Stimulated activated CD8-positive, alpha-beta memory T cell treated with anti-CD3 and anti-CD28 coated beads, Interleukin-15, amount 100 ng/mL, for 1 hour (primary cell): ENCODE results near the gene EMX1.

Experiments used
- DNase-seq: peaks from one replicate; pipeline ENCODE4 v3.0.0-alpha.2; 2020; ENCODE audit warnings: low read depth

Gene EMX1

DNA sequence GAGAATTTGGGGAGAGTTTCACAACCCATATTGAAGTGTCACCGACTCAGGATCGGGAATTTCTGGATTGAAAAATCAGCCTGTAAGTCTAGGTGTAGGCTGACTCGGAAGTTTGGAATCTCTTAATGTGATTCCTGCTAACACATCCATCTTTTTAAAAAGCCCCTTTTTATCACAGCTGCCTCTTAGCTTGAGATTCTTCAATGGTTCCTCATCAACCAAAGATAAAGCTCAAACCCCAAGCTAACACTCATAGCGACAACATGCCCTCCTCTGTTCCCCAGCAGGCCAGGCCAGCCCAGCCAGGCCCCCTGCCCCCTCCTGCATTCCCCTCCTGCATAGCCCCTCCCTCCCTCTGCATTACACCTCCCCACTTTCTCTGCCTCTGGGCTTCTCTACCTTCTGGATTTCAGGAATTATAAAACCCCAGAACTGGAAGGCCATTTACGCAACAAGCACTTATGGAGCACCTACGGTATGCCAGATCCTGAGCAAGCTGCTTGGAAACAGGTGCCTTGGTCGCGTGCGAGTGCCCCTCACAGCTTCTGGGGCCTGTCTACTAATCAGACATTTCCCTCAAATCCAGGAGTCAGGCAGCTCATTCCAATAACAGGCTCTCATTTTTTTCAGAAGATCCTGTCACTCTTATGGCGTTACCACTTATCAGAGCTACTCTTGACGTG is 63.4 kb downstream of the EMX1 start:
- DNase-seq, result no peak

DNA sequence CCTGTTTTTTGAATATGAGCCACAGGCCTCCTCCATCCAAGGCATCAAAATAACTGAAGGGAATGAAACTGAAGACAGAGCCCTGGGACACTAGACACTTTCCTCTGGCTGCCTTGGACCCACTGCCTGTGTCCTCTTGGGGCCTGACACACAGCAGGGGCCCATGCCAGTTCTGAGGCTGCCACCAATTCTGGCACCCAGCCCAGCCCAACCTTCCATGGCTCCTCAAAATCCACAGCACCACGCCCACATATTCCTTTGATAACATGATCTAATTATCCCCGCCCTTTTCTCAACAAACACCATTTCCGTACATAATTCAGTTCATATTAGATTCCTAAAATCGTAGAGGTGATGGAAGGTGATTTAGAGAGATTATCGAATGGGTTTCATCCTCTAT is 64.2 kb downstream of the EMX1 start:
- no peak for DNase-seq

DNA sequence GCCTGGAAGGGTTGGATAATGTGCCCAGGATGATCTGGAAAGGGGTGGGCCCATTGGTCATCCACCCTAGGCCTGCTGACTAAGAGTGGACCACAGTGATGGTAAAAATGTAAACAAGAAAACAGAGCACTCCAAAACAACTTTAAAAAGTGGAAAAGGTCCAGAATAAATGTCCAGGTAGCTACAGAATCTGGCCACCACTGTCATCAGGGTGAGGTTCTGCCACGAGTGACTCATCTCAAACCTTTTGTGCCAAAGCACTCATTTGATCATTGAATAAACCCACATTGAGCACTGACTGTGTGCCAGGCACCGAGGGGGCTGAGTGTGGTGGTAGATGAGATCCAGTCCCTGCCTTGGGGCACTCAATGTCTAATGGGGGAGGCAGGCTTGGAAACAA is 64.9 kb downstream of the EMX1 start:
- no peak for DNase-seq

DNA sequence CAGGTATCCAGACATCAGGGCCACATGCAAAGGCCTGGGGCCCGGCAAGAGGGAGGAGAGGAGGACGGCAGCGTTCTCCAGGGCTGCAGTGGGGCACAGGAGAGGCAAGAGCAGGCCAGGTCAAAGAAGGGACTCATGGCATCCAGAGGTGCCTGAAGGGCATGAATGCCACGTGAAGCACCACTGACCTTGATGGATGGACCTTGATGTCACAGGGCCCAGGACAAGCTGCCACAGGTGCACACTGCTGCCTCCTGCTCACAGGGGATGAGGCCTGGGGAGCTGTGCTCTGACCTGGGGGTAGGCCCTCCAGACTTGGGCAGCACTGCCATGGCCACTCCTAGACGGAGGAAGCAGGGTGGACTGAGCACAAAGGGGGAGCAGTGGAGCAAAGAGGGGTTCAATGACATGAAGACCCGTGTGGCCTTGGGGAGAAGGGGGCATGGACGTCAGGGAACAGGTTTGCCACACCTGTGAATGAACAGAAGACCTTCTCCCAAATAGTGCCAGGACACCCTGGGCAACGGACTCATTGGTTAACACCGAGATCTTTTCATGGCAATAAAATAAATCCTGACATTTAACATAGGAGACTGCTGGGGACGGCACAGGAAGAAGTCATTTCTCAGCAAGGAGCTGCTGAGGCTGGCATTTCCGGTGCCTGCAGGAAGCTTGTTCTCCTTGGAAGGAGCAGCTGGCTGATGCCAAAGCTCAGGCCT is 65.6 kb downstream of the EMX1 start:
- DNase-seq, result no peak

DNA sequence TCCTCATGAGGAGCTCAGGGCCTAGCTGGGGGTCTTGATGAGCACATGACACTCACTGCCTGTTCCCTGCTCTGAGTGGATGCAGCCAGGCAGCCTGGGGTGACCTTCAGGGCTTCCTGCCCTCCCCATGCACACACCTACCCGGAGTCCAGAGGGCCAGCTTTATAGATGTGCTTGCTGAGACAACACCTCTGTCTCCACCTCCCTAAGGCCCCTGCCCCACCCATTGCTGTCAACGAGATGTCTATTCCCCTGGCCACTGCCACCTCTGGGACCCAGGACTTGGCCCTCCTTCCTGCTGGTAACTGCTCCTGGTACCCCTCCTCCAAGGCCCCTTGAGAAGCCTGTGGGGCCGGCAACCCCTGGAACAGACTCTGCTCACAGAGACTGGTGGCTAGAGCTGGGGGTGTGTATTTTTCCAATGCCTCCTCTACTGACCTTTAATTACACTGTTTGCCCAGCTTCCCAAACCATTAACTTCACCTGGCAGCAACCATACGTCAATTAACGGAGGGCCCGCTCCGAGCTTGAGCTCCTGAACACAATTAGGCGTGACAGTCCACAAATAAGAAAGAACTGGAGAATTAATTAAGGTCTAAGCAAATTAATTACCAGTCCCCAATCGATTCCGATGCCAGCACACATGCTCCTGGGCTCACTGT is 66.3 kb downstream of the EMX1 start:
- DNase-seq, result no peak

DNA sequence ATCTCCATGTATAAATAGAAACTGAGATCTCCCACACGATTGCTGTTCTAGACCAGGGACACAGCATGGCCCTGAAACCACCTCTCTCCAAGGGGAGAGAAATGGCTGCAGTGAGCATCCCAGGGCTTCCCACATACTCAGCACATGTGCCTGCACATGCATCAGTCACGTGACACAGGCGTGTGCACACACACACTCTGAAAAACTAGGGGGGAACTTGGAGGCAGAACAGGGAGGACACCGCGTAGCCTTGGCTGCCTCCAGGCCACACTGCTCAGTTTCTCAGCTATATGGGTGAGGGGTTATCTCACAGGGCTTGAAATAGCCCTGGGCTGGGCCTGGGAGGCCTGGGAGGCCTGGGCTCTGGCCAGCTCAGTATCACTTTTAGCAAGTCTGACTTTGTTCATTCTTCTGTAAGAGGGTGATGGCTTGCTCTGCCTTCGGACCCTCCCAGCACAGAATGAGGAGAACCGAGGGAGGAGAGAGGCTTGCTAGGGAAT is 66.9 kb downstream of the EMX1 start:
- no peak for DNase-seq
